B cell (primary cell): ENCODE data around the gene CDK4. TPM values are rescaled to one million over a fixed set of nuclear protein-coding genes. Genes with fewer than 3 reads are reported as not detected.

Experiments used
- ATAC-seq: fragments of 200-7000 bp; cut with Tn5 transposase; one replicate; pipeline ENCODE4 v1.10.0; 2021; ENCODE audit warnings: low read depth, mild to moderate bottlenecking, moderate number of reproducible peaks, moderate library complexity
- CTCF ChIA-PET: fragments of 350-600 bp; sonication (Branson Sonifier 250); formaldehyde crosslinking; loops from one replicate; lab custom pipeline; 2021; ENCODE audit warnings: antibody characterized with exemption, inconsistent platforms; lab: Charles Lee
- POLR2A ChIA-PET: fragments of 350-600 bp; sonication (Branson Sonifier 250); formaldehyde crosslinking; loops from one replicate; lab custom pipeline; 2021; ENCODE audit warnings: antibody characterized with exemption; lab: Charles Lee
- DNase-seq: peaks from one replicate; pipeline ENCODE4 v3.0.0; 2013
- H2AFZ ChIP-seq: 2 replicates; pipeline ENCODE4 v1.6.1; 2012; ENCODE audit warnings: mild to moderate bottlenecking, low read depth, low read length; ENCODE audit not compliant: insufficient read depth, poor library complexity, severe bottlenecking
- H3K27ac ChIP-seq, 2 donors: 1 replicate in 1 of 2; 2 replicates in 1 of 2; pipeline ENCODE4 v1.5.1; 2012 to 2013; ENCODE audit warnings: low read length in 2 of 2, mild to moderate bottlenecking in 2 of 2, moderate library complexity in 1 of 2
- H3K27me3 ChIP-seq, 4 experiments: fragments of 200-600 bp in 1 of 4; sonication (generic) in 1 of 4; replicated peaks in 1 of 4; 1 replicate in 2 of 4; 2 replicates in 2 of 4; pipeline versions ENCODE4 v1.6.1 to v1.7.0; 2013 to 2016; ENCODE audit warnings: low read length in 3 of 4, mild to moderate bottlenecking in 2 of 4, mixed read lengths in 1 of 4, moderate library complexity in 1 of 4; ENCODE audit not compliant: insufficient read depth in 4 of 4, control insufficient read depth in 3 of 4; ENCODE audit errors: control extremely low read depth in 1 of 4
- H3K36me3 ChIP-seq, 2 experiments: replicated peaks in 1 of 2; 1 replicate in 1 of 2; 2 replicates in 1 of 2; pipeline versions ENCODE4 v1.6.1 to v1.7.1; 2013; ENCODE audit warnings: low read length in 1 of 2; ENCODE audit not compliant: insufficient read depth in 2 of 2, control insufficient read depth in 1 of 2; ENCODE audit errors: control extremely low read depth in 1 of 2, extremely low read depth in 1 of 2
- H3K4me1 ChIP-seq, 2 donors: fragments of 200-600 bp in 1 of 2; sonication (generic) in 1 of 2; 1 replicate in 1 of 2; 2 replicates in 1 of 2; pipeline versions ENCODE4 v1.5.1 to v1.6.1; 2013 to 2017; ENCODE audit warnings: low read length in 2 of 2; ENCODE audit not compliant: control insufficient read depth in 2 of 2, insufficient read depth in 2 of 2
- H3K4me2 ChIP-seq: replicated peaks from 2 replicates; pipeline ENCODE3; 2012; ENCODE audit warnings: mild to moderate bottlenecking, low read depth, low read length; ENCODE audit not compliant: poor library complexity, severe bottlenecking
- H3K4me3 ChIP-seq, 5 experiments: fragments of 200-600 bp in 1 of 5; sonication (generic) in 1 of 5; 1 replicate in 3 of 5; 2 replicates in 2 of 5; pipeline versions ENCODE4 v1.5.1 to v1.7.0; 2011 to 2016; ENCODE audit warnings: low read length in 4 of 5, mild to moderate bottlenecking in 4 of 5, low read depth in 2 of 5, control low read depth in 1 of 5, moderate library complexity in 1 of 5; ENCODE audit not compliant: insufficient read depth in 1 of 5; ENCODE audit errors: control extremely low read depth in 1 of 5, extremely low read depth in 1 of 5
- H3K79me2 ChIP-seq: fragments of 200-600 bp; sonication (generic); one replicate; pipeline ENCODE4 v1.6.0; 2016; ENCODE audit warnings: low read length; ENCODE audit not compliant: control insufficient read depth, insufficient read depth
- H3K9ac ChIP-seq: fragments of 200-600 bp; sonication (generic); 2 replicates; pipeline ENCODE4 v1.6.1; 2017; ENCODE audit warnings: mild to moderate bottlenecking, low read length, moderate library complexity
- H3K9me3 ChIP-seq, 3 donors: one replicate each; pipeline versions ENCODE4 v1.6.1 to v1.7.1; 2013; ENCODE audit warnings: low read length in 2 of 3; ENCODE audit not compliant: control insufficient read depth in 2 of 3, insufficient read depth in 1 of 3; ENCODE audit errors: control extremely low read depth in 1 of 3
- H4K20me1 ChIP-seq: 2 replicates; pipeline ENCODE4 v1.6.0; 2012; ENCODE audit warnings: mild to moderate bottlenecking, low read length; ENCODE audit not compliant: insufficient read depth, control insufficient read depth, poor library complexity, severe bottlenecking
- H3K27ac Mint-ChIP-seq: one replicate; pipeline ENCODE4 v1.8.0; 2021; ENCODE audit warnings: mixed read lengths
- H3K27me3 Mint-ChIP-seq: one replicate; pipeline ENCODE4 v1.8.0; 2021; ENCODE audit warnings: mixed read lengths
- H3K4me1 Mint-ChIP-seq: one replicate; pipeline ENCODE4 v1.8.0; 2021; ENCODE audit warnings: mixed read lengths
- H3K4me3 Mint-ChIP-seq: one replicate; pipeline ENCODE4 v1.8.0; 2021; ENCODE audit warnings: mixed read lengths
- H3K9me3 Mint-ChIP-seq: one replicate; pipeline ENCODE4 v1.8.0; 2022; ENCODE audit warnings: mixed read lengths; ENCODE audit not compliant: insufficient read depth
- EZH2 ChIP-seq: IDR thresholded peaks from 2 replicates; pipeline ENCODE4 v1.6.1; 2012; ENCODE audit warnings: borderline replicate concordance, low read depth, mild to moderate bottlenecking, moderate library complexity, low read length; ENCODE audit not compliant: insufficient read depth, poor library complexity, severe bottlenecking
- WGBS: methylation state at CpG from one replicate; pipeline ENCODE4 v1.1.5; 2013; ENCODE audit warnings: missing lambda C conversion rate; ENCODE audit not compliant: insufficient coverage; 5-methylcytosine and 5-hydroxymethylcytosine counted together
- intact Hi-C: fragments of 100-400 bp; cut with micrococcal nuclease; formaldehyde crosslinking; loops from one replicate; pipeline ENCODE4 v1.10.0; 2022
- polyA plus RNA-seq: library from polyadenylated mRNA; depleted of rRNA; stranded (reverse); fragments of >200 nt; gene quantifications from 2 replicates; pipeline ENCODE4 v1.2.3, GENCODE V29; 2012
- total RNA-seq, 2 donors: library from RNA; stranded (reverse); fragments of 120-200 nt in 1 of 2; gene quantifications; 1 replicate in 1 of 2; 2 replicates in 1 of 2; pipeline versions ENCODE4 v1.2.3 to v1.2.4, GENCODE V29; 2013 to 2022
- TF ChIP-seq, protein P1 (sequence below): fragments of 200-600 bp; IDR thresholded peaks from one replicate; pipeline ENCODE4 v1.8.0; 2022; ENCODE audit warnings: antibody characterized with exemption, mild to moderate bottlenecking

The CDK4 gene
- total and polyA plus RNA-seq, 2 donors (not counting 1 experiment from before 2014, with no cell fraction given): 34.8 to 44.6 TPM

DNA sequence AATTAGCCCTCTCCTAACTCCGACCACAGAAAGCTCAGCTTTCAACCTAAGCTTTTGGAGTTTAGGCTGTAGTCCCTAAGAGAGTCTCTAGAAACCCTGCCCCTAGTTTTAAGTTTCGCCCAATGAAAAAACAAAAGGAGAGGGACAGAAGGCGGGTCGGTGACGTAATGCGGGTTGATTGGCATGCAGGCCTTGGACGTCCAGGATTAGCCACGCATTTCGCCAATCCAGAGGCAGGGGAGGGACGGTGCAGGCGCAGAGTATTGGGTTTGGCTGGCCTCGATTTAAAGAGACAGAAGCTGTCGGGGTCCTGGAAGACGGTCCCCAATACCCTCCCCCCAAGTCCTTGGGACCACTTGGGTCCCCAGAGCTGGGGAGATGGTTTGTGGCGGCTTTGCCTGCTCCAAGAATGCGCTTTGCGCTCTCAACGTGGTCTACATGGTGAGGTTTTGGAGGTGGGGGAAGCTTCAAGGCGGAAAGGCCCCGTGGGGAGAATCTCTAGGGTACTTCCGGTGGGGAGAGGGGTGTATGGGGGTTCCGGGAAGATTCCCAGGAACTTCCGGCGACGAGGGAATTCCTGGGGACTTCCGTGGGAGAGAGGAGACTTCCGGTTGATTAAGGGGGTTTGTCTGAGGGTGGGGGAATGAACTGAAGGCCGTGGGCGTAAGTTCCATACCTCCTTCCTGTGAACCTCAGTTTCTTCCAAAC lies 7.2 kb downstream of the CDK4 start, which contains the start of gene TSPAN31:
Gene TSPAN31 (plus strand): TSS at position 263 of the 708 bp plus-strand sequence. CDS start 116 bp downstream, at position 379.
- Mint-ChIP-seq H3K4me1 (peaks cover 44% of the 10 kb centered on the region), H3K27ac (peak within 1 kb of the TSS; percentile 91), H3K27me3 (no peaks in the 10 kb centered on the region), H3K9me3 (no peaks in the 10 kb centered on the region), H3K4me3 (peak within 1 kb of the TSS; percentile 92)
- H3K4me3 ChIP-seq: peak within 1 kb of the TSS; percentile 68 to 90 (median 86)
- H4K20me1 ChIP-seq: peaks cover 11% of the 10 kb centered on the region
- under 1% methylated on average over 21 of the region's 29 CpGs for WGBS
- H3K79me2 ChIP-seq: peaks cover 51% of the 10 kb centered on the region
- ATAC-seq: peak; percentile 86
- ChIA-PET POLR2A (interaction anchor here (0.6 to 1.3 kb wide), 4 partner anchors 9 to 1109 kb away, joined by 3 to 7 read pairs (median 6); no protein-coding TSS in a partner anchor), CTCF (interaction anchor here (0.6 to 1.5 kb wide), 4 partner anchors 11 to 331 kb away, joined by 3 to 10 read pairs (median 6); no protein-coding TSS in a partner anchor)
- H3K36me3 ChIP-seq: peaks cover 2 to 36% of the 10 kb centered on the region in 2 experiments
- H2AFZ ChIP-seq: peak within 1 kb of the TSS; percentile 74
- no peaks in the 10 kb centered on the region for H3K9me3 ChIP-seq
- H3K27me3 ChIP-seq: no peaks in the 10 kb centered on the region
- H3K4me2 ChIP-seq: peak within 1 kb of the TSS; percentile 91
- intact Hi-C loops: loop anchor here (1.0 to 5.0 kb wide), 4 partner anchors 7 to 113 kb away; partner anchors contain the start of genes B4GALNT1, CDK4, OS9 and TSFM
- DNase-seq: peak; percentile 97
- TF ChIP-seq EZH2: no peak
- TF ChIP-seq, protein P1, sequence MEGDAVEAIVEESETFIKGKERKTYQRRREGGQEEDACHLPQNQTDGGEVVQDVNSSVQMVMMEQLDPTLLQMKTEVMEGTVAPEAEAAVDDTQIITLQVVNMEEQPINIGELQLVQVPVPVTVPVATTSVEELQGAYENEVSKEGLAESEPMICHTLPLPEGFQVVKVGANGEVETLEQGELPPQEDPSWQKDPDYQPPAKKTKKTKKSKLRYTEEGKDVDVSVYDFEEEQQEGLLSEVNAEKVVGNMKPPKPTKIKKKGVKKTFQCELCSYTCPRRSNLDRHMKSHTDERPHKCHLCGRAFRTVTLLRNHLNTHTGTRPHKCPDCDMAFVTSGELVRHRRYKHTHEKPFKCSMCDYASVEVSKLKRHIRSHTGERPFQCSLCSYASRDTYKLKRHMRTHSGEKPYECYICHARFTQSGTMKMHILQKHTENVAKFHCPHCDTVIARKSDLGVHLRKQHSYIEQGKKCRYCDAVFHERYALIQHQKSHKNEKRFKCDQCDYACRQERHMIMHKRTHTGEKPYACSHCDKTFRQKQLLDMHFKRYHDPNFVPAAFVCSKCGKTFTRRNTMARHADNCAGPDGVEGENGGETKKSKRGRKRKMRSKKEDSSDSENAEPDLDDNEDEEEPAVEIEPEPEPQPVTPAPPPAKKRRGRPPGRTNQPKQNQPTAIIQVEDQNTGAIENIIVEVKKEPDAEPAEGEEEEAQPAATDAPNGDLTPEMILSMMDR: no peak
- peak within 1 kb of the TSS; percentile 80 to 94 for H3K27ac ChIP-seq
- H3K4me1 ChIP-seq: peaks cover 33 to 52% of the 10 kb centered on the region in 2 donors
- H3K9ac ChIP-seq: peak within 1 kb of the TSS; percentile 94
